Cardiac muscle cell (in vitro differentiated cells and primary cell): ENCODE measurements around the gene EPB41L5. TPM values are rescaled to one million over a fixed set of nuclear protein-coding genes. Genes with fewer than 3 reads are reported as not detected.

Experiments
- DNase-seq, 2 donors: peaks; one replicate each; pipeline versions ENCODE4 v3.0.0 to v3.0.0-alpha.2; 2010 to 2017; ENCODE audit warnings: low read depth in 1 of 2, low spot score in 1 of 2
- H3K27ac ChIP-seq: fragments of 200-600 bp; sonication (generic); 2 replicates; pipeline ENCODE4 v1.5.1; 2016
- H3K27me3 ChIP-seq: fragments of 200-600 bp; sonication (generic); 2 replicates; pipeline ENCODE4 v1.6.0; 2016; ENCODE audit warnings: control low read depth
- H3K36me3 ChIP-seq: fragments of 200-600 bp; sonication (generic); 2 replicates; pipeline ENCODE4 v1.5.1; 2016; ENCODE audit warnings: control low read depth
- H3K4me1 ChIP-seq: fragments of 200-600 bp; sonication (generic); 2 replicates; pipeline ENCODE4 v1.8.1; 2017; ENCODE audit warnings: low read depth, mild to moderate bottlenecking, mixed run types
- H3K4me3 ChIP-seq: fragments of 200-600 bp; sonication (generic); 2 replicates; pipeline ENCODE4 v1.5.1; 2016; ENCODE audit warnings: mild to moderate bottlenecking
- H3K9me3 ChIP-seq: fragments of 200-600 bp; sonication (generic); 2 replicates; pipeline ENCODE4 v1.5.1; 2017; ENCODE audit warnings: low read depth, mild to moderate bottlenecking, control low read depth
- polyA plus RNA-seq: library from polyadenylated mRNA; unstranded; fragments of >200 nt; fragmentation: Nextera tagmentation; extraction: Ambion mirVana; gene quantifications from 2 replicates; pipeline ENCODE4 v1.2.1, GENCODE V29; 2016
- total RNA-seq: library from RNA; depleted of rRNA; stranded (reverse); fragments of >200 nt; gene quantifications from 2 replicates; pipeline ENCODE4 v1.2.3, GENCODE V29; 2016
- TF ChIP-seq, protein P1 (sequence below): IDR thresholded peaks from 2 replicates; pipeline ENCODE4 v1.5.1; 2012; ENCODE audit warnings: low read depth, mild to moderate bottlenecking, low read length

The EPB41L5 gene
- total and polyA plus RNA-seq, 2 experiments from 2014 or later, result 14.9 to 24.6 TPM

DNA sequence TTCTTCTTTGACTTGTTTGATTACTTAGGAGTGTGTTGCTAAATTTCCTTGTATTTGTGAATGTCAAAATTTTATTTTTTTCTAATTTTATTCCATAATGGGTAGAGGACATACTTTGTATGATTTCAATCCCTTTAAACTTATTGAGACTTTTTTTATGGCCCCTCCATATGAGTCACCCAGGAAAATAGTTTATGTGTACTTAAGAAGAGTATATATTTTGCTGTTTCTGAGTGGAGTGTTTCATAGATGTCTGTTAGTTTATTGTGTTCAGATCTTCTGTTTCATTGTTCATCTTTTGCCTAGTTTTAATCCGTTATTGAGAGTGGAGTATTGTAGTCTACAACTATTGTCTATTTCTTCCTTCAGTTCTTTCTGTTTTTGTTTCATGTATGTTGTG, 81.9 kb downstream of the EPB41L5 start:
- Histone ChIP-seq H3K27ac (no peak overlapping the region), H3K4me1 (no peaks in the 10 kb centered on the region), H3K27me3 (no peaks in the 10 kb centered on the region), H3K36me3 (peaks cover 21% of the 10 kb centered on the region), H3K9me3 (no peaks in the 10 kb centered on the region), H3K4me3 (no peak overlapping the region)
- DNase-seq, result no peak
- TF ChIP-seq, protein P1, sequence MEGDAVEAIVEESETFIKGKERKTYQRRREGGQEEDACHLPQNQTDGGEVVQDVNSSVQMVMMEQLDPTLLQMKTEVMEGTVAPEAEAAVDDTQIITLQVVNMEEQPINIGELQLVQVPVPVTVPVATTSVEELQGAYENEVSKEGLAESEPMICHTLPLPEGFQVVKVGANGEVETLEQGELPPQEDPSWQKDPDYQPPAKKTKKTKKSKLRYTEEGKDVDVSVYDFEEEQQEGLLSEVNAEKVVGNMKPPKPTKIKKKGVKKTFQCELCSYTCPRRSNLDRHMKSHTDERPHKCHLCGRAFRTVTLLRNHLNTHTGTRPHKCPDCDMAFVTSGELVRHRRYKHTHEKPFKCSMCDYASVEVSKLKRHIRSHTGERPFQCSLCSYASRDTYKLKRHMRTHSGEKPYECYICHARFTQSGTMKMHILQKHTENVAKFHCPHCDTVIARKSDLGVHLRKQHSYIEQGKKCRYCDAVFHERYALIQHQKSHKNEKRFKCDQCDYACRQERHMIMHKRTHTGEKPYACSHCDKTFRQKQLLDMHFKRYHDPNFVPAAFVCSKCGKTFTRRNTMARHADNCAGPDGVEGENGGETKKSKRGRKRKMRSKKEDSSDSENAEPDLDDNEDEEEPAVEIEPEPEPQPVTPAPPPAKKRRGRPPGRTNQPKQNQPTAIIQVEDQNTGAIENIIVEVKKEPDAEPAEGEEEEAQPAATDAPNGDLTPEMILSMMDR, result no peak

DNA sequence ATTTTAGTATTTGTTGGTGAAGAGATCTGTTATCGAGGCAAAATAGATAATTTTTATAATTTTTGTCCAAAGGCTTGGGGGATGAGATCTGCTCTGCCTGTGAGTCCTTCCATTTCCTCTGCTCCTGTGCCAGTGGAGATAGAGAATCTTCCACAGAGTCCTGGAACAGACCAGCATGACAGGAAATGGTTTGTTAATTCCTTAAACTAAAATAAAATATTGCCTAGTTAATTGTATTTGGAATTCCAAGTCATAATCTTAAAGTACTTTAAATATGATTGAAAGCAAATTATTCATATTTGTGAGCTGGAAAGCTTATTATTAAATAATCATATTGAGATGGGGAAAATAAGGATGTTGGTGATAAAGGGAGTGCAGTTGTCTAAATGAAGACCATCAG, 87.8 kb downstream of the EPB41L5 start:
- Histone ChIP-seq H3K9me3 (no peaks in the 10 kb centered on the region), H3K4me3 (no peak overlapping the region), H3K36me3 (no peaks in the 10 kb centered on the region), H3K27ac (no peak overlapping the region), H3K27me3 (no peaks in the 10 kb centered on the region), H3K4me1 (no peaks in the 10 kb centered on the region)
- TF ChIP-seq, protein P1, result no peak
- DNase-seq, result no peak

DNA sequence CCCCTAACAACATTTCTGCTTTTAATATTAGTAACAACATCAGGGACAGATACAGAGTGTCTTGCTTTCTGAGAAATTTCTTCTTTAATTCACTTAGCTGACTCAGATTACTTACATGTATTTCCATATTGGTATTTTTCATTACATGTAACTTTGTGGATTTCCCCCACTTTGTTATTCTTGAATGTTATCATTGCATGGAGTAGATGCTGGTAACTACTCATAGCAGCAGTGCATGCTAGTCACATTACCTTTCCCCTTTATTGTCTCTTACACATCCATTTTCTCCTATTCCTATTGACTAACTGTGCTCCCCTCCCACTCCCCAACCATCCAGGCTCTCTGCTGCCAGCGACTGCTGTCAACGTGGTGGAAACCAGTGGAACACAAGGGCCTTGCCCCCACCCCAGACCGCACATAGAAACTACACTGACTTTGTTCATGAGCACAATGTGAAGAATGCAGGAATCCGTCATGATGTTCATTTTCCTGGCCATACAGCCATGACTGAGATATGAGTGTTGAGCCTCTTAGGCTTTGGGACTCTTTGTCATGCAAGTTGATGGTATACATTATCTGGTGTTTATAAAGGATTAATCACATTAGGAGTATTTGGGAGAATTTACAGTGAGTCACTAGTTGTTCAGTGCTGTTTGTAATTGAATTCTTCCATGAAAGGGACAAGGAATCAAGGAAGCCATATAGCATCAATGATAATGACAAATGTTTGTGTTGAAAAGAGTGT, 91.0 kb downstream of the EPB41L5 start:
- H3K27ac ChIP-seq, result no peak overlapping the region
- H3K36me3 ChIP-seq, result peaks cover 7% of the 10 kb centered on the region
- TF ChIP-seq, protein P1, result no peak

DNA sequence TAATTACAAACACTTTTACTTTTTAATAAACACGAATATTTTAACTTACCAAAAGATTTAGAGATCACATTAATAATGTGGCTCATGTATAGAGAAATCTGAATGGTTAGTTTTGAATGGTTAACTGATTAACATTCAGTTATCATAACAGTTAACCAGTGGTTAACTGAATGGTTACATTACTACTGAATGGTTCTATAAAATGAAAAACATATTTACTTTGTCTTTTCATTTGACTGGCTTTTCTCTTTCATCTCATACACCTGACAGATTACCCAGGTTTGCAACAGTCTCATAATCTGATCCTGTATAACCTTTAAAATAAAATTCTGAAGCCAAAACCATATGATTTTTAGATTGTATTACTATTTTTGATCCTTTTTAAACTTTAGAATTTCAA, 91.9 kb downstream of the EPB41L5 start:
- no peak overlapping the region for H3K4me3 ChIP-seq
- H3K27ac ChIP-seq, result no peak overlapping the region
- no peaks in the 10 kb centered on the region for H3K27me3 ChIP-seq
- H3K9me3 ChIP-seq, result no peaks in the 10 kb centered on the region
- no peaks in the 10 kb centered on the region for H3K4me1 ChIP-seq
- no peak for DNase-seq
- TF ChIP-seq, protein P1, result no peak
- peaks cover 7% of the 10 kb centered on the region for H3K36me3 ChIP-seq

More for the DNA sequence above, 91.0 kb downstream of the EPB41L5 start:
- peak in 1 of 2 donors; percentile 63 for DNase-seq
- no peaks in the 10 kb centered on the region for H3K27me3 ChIP-seq
- H3K4me3 ChIP-seq, result no peak overlapping the region
- no peaks in the 10 kb centered on the region for H3K4me1 ChIP-seq
- no peaks in the 10 kb centered on the region for H3K9me3 ChIP-seq

DNA sequence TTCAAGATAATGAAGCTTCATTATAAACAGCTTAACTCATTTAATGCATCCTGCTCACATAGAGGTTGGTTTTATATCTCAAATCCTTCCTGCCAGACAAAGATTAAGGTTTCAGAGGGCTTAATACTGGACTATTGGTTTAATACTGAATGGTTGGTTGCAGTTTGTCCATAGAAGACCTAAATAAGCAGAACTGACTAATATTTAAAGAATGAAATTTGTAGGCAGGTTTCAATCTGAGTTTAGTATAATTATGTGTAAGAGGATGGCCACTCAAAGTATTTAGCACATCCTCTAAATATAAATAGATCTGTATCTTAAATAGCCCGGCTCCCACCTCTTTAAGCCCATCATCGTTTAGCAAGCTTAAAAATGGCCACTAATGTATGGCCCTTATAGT, 92.5 kb downstream of the EPB41L5 start:
- TF ChIP-seq, protein P1, result no peak
- H3K36me3 ChIP-seq, result peaks cover 7% of the 10 kb centered on the region
- no peak overlapping the region for H3K4me3 ChIP-seq
- no peaks in the 10 kb centered on the region for H3K9me3 ChIP-seq
- no peak for DNase-seq
- no peaks in the 10 kb centered on the region for H3K4me1 ChIP-seq
- H3K27ac ChIP-seq, result no peak overlapping the region
- H3K27me3 ChIP-seq, result no peaks in the 10 kb centered on the region
